Thyroid gland (tissue), 4 donors: ENCODE data around the gene ATP5ME.

ENCODE experiments used
- CTCF ChIP-seq, 6 experiments: fragments of 200-600 bp in 3 of 6; fragments of 450-650 bp in 3 of 6; sonication (generic) in 3 of 6; IDR thresholded peaks; one replicate each; pipeline ENCODE4 v1.5.1; 2016 to 2019; ENCODE audit warnings: antibody characterized with exemption in 6 of 6, mild to moderate bottlenecking in 2 of 6, inconsistent platforms in 1 of 6, moderate library complexity in 1 of 6
- POLR2A ChIP-seq, 2 donors: fragments of 450-650 bp; IDR thresholded peaks; one replicate each; pipeline ENCODE4 v1.6.1; 2017; ENCODE audit warnings: antibody characterized with exemption in 2 of 2, mild to moderate bottlenecking in 2 of 2, moderate library complexity in 1 of 2

- TF ChIP-seq CTCF (IDR thresholded peaks at IDR 0.05) (no peak), POLR2A (IDR thresholded peaks at IDR 0.05) (no peak)
These were observed 36.8 kb upstream of the ATP5ME start for GRCh38 chr4:710916-711315.
